Measurements from ENCODE around the gene VWC2L.

Gene VWC2L

GRCh38 chr2:214410918-214411554 is at the start of gene VWC2L:
Gene VWC2L, plus strand, starts transcription at chr2:214411054. Its CDS starts 3,140 bp downstream, at chr2:214414194.
- DNase-seq, result peak; percentile 39 to 41

GRCh38 chr2:214361116-214361515 is 49.7 kb upstream of the VWC2L start:
- no peak for DNase-seq

- no peak for DNase-seq
Observed at GRCh38 chr2:214365549-214365948, 45.3 kb upstream of the VWC2L start.

GRCh38 chr2:214367171-214367570 is 43.7 kb upstream of the VWC2L start:
- no peak for DNase-seq

DNA sequence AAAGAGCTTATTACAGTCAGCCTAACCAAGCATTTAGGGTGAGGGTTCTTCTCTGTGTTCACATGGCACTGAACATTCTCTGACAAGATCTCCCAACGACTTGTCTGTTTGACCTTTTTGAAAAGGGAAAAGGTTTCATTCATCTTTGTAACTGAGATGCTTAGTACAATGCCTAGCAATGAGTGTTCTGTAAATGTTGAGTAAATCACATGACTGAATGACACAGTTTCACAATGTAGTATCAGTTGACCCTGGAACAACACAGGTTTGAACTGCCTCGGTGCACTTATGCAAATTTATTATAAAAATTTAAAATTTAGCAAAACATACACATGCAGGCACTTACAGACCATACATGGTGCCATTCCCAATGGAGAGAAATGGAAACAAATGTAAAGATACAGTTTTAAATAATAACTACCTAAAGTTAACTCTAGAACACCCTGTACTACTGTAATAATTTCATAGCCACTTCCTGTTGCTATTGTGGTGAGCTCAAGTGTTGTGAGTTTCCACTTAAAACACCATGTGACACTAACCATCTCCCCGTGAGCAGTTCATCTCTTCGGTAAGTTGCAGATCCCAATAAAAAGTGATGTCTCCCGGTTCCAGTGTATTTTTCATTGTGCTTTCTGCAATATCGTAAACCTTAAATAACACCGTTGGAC is 34.1 kb upstream of the VWC2L start:
- no peak for DNase-seq

DNA sequence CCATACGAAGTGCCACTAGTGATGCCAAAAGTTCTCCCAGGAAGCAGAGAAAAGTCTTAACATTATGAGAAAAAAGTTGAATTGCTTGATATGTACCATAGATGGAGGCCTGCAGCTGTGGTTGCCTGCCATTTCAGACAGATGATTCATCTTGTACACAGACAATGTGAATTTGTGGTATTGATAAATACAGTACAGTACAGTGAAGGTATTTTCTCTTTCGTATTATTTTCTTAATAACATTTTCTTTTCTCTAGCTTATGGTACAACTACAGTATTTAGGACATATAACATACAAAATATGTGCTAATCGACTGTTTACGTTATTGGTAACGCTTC is 33.6 kb upstream of the VWC2L start:
- no peak for DNase-seq

DNA sequence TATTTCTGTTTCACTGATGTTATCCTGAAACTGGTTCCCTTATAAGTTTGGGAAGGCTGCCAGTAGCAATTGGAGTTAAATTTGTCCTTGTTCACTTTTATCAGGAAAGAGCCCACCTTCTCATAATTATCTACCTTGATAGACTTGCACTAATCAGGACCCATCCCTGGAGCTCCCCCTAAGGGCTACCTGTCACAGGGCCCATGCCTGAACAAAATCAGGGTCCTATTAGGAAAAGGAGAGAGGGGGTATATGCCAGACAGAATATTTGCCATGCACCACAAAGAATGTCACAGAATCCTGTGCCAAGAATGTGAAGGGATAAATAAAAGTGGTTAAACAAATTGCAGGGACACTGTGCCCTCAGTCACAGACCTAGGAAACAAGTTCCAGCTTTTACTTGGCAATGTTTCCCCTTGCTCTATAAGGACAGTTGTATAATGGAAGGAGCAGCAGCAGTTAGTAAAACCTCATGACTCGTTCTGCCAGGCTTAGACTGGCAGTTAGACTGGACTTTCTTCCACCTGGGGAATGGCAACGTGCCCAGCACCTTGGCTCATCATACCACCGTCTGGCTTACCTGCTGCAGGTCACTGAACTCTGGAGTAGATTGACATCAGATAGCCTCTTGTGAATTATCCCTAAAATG is 32.3 kb upstream of the VWC2L start:
- no peak for DNase-seq

- no peak for DNase-seq
Observed at GRCh38 chr2:214379227-214379626, 31.6 kb upstream of the VWC2L start.

GRCh38 chr2:214380681-214381080 is 30.2 kb upstream of the VWC2L start:
- no peak for DNase-seq

DNA sequence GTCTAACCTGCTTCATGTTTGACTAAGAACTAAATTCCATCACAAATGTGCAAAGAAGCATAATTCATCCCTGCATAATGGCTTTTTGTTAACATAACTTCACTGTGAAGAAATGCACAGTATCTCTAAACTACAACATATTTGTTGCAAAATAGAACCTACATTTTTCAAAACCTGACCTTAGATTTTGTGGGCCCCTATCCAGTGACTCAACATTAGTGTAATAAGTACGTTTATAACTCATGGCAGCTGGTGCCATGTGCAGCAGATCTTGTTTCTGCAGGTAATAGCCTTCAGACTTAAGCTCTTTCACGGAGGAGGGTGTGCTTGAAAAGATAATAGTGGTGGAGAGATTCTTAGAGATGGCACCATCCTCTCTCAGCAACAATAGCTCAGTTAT is 28.6 kb upstream of the VWC2L start:
- no peak for DNase-seq

DNA sequence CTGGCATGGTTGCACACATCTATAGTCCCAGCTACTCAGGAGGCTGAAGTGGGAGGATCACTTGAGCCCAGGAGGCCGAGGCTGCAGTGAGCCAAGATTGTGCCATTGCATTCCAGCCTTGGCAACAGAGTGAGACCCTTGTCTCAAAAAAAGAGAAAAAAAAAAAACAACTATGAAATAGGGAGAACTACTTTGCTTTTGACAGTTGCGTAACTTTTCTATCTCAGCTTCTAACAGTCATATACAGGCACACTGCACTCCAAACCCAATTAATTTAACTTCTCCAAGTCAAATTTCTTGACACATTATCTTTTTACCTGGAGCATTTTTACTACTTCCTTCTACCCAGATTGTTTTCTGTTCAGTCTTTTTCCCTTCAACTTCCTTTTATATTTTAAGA is 24.1 kb upstream of the VWC2L start:
- DNase-seq, result no peak

GRCh38 chr2:214389334-214389733 is 21.5 kb upstream of the VWC2L start:
- DNase-seq, result no peak

DNA sequence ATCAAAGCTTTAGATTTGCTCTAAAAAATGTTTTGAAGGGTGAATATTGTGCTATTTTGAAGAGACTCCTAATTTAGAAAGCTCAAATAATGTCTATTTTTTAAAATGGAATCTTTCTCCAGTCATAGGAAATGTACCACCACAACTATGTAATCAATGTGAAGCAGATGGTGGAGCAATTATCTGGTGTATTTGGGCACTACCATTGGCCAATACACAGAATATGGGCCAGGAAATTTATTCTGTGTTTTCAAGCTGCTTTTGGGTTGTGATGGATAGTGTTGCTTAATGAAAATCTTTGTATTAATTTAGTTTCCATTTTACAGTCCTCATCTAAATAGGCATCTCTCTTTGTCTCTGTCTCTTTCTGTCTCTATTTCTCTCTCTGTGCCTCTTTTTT is 17.1 kb upstream of the VWC2L start:
- DNase-seq, result no peak

- DNase-seq, result no peak
Observed at GRCh38 chr2:214395040-214395439, 15.8 kb upstream of the VWC2L start.

DNA sequence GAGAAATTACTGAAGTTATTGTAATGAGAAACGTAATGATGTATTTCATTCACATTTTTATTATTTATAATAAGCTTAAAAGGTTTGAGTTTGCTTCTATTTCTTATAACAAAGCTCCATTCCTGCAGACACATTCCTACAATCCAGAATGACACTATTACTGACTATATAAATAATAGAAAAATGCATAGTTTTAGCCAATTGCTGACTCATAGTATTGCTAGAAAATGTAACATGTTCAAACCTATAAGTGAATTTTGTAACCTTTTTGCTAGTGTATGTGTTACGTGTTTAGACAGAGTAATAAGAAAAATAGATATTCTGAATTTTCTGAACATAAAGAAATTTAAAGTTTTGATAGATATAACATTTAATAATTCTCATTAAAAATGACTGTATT is 9.3 kb upstream of the VWC2L start:
- no peak for DNase-seq

DNA sequence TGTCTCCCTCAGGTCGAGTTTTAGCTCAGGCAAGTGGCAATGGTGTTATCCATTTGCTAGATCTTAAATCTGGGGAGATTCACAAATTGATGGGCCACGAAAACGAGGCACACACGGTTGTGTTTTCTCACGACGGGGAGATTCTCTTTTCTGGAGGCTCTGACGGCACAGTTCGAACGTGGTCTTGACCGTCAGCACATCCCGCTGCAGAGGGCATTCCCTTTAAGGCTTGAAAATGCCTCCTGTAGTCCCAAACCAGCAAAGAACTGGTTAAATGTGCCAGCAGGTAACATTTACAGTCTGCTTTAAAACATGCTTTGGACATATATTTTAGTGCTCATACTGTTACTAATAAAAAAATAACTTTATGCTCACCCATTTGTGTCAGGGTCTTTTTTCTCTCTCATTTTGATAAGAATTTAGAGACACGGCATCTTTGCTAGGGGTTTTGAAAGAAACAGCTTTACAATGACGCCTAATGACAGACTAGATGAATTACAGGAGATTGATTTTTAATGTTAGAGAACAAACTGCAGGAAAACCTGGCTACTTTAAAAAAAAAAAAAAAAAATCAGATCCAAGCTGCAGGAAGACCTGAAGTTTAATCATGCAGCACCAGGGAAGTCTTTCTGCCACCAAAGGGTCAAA is 602 bp upstream of the VWC2L start:
- no peak for DNase-seq

DNA sequence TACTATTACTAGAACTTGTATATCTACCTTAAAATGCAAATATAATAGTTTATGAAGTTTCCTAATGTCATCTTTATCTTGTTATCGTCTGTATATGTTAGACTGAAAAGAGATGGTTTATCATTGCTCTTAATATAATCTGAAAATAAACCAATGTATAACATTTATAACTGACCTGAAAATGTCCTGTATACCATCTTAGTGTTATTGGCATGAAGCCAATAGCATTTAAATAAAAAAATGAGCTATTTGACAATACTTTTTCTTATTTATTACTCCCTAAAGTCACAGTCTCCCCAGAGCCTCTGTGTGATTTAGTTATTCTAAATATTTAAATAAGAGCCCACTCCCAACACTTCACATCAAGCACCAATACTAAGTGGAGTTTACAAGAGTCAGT is 1.8 kb downstream of the VWC2L start:
- DNase-seq, result no peak

DNA sequence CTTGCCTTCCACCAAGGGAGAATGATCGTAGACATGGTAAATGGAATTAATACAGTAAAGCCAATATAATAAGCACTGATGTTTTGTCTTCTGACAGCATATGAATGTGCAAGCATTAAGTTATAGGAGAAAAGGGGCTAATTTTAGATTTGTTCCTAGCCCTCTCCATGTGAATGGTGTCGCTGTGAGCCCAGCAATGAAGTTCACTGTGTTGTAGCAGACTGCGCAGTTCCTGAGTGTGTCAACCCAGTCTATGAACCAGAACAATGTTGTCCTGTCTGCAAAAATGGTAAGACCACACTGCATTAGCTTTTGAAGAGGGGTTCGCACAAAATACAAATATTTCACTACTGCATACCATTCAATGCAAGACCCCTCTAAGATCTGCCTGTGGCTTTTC is 25.6 kb downstream of the VWC2L start:
- DNase-seq, result no peak

GRCh38 chr2:214450118-214450894 is 39.5 kb downstream of the VWC2L start:
- no peak for DNase-seq

DNA sequence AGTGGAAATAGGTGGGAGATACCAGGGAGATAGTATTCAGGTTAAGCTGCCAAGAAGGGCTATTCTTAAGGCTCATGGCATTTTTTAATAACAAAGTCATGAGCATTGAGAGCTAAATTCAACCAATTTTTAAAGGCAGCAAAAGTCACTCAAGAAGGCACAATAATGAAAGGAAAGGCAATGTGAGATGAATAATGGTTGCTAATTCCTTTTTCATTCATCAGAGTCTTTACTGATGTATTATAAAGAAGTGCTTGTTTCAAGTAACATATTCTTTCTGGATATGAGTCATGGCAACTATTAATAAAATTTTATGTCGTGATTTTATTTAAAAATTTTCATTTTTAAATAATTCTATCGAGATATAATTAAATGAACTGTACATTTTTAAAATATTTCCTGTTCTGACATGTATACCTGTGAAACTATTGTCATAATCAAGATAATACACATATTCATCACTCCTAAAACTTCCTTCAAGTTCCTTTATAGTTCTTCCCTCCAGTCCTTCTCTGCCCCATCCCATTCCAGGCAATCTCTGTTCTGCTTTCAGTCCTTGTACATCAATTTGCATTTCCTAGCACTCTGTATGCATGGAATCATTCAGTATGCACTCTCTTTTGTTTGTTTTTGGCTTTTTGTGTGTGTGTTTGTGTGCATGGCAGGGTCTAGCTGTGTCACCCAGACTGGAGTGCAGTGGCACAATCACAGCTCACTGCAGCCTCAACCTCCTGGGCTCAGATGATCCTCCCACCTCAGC is 40.8 kb downstream of the VWC2L start:
- DNase-seq, result no peak

- DNase-seq, result no peak
Observed at GRCh38 chr2:214465363-214466146, 54.7 kb downstream of the VWC2L start.

DNA sequence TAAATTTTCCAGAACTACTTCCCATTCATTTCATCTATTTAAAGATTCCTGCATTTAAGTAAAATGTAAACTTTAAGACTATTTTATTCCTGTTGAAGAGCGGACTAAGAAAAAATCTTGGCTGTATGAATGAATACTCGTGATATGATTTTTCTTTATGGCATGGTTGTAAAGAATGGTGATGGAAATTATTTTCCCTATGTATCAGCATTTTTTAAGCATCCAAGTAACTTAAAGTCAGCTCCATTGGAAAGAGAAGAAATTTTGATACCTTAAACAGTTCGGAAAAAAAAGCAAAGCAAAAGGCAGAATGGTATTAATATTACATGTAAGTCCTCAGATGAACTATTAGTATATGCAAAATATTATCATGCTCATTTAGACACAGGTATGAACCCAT is 58.9 kb downstream of the VWC2L start:
- no peak for DNase-seq

Data from activated CD4-positive, alpha-beta T cell treated with anti-CD3 and anti-CD28 coated beads, Interleukin-2, amount 50 U/mL, for 48 hours (primary cell).